Stimulated activated CD4-positive, alpha-beta T cell treated with anti-CD3 and anti-CD28 coated beads, Interleukin-1b, Interleukin-23, amount 100 ng/mL, for 24 hours (primary cell): ENCODE results near the gene OXCT1.
"Not testable (repeated sequence)": the region's sequence is repeated elsewhere in the genome, so short reads cannot be mapped to it uniquely, and the experiment has no call there.

Source experiments
- DNase-seq, 4 experiments: peaks; one replicate each; pipeline ENCODE4 v3.0.0-alpha.2; 2020; ENCODE audit warnings: low read depth in 4 of 4, low spot score in 1 of 4

Gene OXCT1

DNA sequence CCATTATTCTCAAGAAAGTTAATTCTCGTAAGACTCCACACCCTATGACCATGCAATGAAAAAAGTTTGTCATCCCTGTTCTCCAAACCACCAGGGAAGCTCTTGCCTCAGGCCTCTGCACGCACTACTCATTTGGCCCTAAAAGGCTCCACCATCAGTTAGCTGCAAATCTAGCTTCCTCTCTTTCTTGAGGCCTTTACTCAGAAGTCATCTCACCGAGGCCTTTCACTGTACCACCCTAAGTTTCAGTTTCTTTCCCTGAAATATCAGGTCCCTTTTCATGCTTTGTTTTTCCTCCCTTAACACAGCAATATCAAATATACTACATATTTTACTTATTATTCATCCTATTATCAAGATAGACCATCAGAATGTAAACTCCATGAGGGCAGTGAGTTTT is 39.1 kb downstream of the OXCT1 start:
- no peak for DNase-seq

DNA sequence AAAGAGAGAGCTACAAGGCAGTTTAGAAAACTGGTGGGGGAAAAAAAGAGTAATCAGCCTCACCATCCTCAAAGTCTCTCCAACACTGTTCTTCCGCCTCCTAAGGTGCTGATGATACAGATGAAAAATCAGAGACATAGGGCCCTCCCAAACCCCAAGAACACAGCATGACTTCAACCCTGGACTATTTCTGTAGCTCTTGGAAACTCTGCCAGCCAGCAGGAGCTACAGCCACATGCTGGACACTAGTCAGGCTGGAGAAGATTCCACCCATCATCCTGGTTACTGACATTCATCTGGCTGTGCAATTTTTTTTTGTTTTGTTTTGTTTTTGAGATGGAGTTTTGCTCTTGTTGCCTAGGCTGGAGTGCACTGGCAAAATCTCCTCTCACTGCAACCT is 42.4 kb downstream of the OXCT1 start:
- DNase-seq = no peak

DNA sequence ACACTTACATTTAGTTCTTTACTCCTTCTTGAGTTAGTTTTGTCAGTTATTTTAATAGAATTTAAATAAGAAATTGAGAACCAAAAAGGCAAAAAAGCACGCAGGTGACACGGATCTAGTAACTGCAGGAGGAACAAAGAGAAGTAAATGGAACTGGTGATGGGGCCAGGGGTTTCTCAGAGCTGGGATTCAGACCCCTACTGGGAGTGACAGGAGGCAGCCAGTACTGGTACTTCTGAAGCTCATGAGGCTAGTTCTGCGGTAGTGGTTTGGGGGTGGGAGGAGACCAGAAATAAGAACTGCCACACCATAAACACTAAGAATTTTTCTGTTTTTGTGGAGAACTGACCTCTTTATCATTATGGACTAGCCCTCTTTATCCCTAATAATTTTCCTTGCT is 48.2 kb downstream of the OXCT1 start:
- DNase-seq = no peak

DNA sequence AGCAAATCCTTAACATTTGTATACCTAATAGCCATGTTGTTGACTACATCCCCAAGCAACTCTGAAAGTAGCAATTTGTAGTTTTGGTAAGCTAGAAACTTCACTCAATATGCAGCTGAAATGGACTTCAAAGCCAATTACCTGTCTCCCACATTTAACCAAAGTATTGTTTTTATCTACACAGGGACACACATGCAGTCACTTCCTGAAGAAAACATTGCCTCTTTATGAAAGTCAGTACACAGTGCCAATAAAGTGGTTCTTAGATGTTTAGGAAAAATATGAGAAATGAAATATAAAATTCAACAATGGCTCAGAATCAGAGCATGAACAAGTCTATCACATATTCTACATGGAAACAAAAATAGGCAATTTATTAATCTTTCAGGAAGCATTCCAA is 49.2 kb downstream of the OXCT1 start:
- no peak for DNase-seq

DNA sequence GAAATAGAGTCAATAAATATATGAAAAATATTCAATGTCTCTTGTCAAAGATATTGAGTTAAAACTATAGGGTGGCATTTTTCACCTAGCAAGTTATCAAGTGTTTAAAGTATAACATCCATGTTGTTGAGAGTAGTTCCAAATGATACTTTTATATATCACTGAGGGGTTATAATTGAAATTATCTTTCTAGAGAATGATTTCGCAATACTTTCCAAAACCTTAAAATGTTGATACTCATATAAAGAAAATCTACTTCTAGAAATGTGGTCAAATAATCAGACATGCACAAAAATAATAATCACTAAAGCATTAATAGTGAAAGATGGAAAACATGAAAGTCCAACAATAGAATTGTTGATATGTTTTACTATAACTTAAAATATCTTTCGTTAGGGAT is 50.1 kb downstream of the OXCT1 start:
- DNase-seq = no peak

DNA sequence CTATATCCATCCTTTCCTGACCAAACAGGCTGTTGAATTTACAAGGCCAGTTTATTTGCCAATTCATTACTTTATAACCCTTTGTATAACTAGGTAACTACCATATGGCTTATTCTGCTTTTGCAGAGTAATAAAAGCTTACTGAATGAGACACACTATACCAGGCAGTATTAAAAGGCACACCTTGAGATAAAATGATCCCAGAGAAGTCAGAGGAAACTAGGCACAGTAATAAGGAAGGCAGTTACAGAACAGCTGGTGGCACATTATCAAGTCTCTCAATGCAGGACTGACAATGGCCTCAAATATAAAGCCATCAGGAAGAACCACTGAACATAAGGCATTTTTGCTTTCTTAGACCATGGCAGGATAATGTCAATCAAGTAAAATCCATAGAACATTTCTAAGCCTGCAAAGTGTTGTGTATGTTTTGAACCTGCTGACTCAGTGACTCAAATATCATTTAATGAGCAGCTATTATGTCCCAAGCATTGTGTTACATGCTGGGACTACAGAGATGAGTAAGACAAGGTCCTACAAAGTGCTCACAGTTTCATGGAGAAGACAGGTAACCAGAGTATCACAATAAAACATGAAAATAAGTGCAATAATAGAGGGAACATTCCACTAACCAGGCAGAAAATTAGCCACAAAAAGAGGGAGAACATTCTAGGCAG is 52.5 kb downstream of the OXCT1 start:
- no peak for DNase-seq

DNA sequence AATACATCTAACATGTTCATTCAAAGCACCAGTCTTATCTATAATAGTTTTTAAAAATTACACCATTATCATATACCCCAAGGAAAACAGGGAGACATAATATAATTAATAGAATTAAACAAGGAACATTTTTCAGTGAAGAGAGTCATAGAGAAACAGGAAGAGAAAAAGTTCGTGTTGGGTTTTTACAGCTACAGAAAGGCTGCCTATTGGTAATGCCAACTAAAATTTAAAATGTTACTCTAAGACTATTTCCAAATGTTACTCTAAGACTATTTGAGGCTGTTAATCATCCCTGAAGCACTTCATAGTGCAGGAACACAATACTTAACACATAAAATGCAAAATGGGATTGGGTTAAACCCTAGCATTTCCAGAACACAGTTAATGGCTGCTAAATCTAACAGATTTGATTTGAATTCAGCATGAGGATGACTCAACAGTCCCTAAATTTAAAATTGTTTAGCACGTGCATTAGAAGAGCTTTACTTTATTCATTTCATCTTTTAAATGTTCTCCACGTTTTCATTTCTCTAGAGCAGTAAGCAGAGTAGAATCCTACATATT is 54.5 kb downstream of the OXCT1 start:
- DNase-seq = no peak

DNA sequence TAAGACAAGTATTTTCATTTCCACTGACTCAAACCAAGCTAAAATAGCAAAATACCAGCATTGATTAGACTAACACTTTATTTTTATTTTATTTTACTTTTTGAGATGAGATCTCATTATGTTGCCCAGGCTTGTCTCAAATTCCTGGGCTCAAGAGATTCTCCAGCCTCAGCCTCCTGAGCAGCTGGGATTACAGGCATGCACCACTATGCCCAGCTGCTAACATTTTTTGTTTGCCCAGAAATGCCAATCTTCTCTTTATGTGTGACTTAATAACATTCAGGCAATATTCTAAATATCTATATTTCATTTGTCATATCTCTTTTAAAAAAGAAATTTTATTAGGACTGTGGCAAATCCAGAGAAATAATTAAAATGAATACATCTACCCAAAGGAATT is 55.0 kb downstream of the OXCT1 start:
- no peak for DNase-seq

DNA sequence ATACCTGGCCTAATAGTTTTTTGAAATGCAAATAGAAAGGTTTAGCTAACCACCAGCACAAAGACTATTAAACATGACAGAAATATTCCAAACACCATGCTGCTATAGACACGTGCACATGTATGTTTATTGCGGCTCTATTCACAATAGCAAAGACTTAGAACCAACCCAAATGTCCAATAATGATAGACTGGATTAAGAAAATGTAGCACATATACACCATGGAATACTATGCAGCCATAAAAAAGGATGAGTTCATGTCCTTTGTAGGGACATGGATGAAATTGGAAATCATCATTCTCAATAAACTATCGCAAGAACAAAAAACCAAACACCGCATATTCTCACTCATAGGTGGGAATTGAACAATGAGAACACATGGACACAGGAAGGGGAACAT is 55.9 kb downstream of the OXCT1 start:
- DNase-seq = not testable (repeated sequence)

DNA sequence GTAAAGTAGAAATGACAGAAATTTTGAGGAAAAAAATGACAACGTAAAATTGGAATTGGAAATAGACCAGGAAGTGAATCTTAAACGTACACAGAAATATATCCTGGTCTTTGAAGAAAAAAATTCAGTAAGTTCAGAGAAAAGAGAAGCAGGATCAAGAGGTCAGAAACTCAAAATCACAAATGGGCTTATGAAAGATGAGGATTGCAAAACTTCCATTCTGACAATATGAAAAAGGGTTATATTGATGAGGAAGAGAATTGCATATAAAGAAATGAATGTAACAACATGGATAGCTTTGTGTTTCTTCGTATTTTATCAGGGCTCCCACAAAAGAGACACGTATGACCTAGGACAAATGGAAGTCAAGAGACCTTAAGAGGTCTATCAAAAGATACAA is 58.1 kb downstream of the OXCT1 start:
- DNase-seq = no peak

DNA sequence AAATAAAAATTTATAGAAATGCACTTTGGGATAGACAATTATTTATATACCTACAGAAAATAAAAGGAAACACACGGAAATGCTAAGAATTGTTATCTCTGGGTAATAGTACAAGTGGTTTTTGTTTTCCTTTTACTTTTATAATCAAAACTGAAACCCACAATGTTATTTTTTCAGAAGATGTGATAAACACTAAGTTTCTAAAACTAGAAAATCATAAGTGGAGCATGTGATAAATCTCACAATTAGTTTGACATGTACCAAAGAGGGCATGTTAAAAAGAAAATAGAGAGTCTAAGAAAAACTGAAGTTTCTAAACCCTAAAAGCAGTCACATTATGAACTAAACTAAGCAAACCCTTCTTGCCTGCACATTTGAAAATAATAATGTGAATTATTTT is 61.1 kb downstream of the OXCT1 start:
- no peak for DNase-seq

DNA sequence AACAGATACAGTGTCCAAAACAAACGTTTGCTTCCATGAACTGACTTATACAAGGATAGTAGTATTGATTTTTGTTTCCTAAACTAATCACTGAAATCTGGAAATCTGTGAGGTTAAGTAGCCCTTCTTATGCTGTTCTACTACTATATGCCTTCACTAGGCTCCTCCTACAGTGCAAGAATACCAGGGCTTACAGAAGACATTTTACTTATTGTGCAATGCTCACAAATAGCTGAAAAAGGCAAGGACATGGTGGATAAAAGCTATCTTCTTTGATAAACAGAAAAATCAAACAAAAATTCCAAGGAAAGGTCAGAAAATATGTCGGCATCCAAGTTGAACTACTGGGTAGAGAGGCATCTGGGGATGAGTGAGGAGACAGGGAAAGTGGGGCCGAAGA is 61.9 kb downstream of the OXCT1 start:
- no peak for DNase-seq

DNA sequence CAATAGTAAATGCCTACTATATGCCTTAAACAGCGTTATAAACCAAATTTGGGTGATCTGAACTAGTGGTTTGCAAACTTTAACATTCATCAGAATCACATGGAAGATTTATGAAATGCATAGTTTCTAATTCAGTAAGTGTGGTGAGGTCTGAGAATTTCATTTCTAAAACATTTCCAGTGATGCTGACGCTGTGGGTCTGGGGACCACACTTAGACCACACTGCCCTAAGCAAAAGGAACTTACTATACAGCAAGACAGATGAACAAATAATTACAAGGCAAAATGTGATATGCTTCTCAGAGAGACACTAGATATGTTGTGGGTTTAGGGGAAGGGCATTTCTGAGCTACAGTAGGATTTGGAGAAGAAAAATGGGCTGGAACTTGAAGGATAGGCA is 72.6 kb downstream of the OXCT1 start:
- DNase-seq = no peak

DNA sequence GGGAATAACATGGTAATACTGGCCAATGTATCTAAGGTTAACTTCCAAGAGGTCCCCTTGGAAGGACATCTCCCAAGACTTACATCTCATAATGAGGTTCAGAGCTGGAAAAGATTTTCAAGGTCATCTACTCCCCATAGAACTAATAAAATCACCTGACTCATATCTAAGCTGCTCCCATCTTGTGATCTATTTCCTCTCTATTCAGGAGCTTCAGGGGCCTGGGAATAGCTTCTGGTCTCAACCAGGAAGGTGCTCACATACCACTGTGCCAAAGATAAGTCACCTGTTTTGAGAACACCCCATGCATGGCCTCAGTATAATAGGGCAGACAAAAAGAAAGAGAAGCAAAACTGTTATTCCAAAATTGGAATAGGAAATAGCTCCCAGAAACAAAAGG is 74.2 kb downstream of the OXCT1 start:
- DNase-seq = no peak

DNA sequence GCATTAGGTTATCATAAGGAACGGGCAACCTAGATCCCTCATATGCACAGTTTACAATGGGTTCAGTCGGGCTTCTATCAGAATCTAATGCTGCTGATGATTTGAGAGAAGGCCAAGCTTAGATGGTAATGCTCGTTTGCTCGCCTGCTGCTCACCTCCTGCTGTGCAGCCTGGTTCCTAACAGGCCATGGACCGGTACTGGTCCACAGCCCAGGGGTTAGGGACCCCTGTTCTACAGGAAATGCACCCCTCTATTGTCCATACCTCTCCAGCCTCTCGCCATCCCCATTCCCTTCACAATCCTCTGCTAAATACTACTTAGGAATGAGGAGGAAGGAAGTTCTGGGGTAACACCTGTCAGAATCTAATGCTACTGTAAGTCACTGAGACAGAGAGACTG is 75.1 kb downstream of the OXCT1 start:
- no peak for DNase-seq

DNA sequence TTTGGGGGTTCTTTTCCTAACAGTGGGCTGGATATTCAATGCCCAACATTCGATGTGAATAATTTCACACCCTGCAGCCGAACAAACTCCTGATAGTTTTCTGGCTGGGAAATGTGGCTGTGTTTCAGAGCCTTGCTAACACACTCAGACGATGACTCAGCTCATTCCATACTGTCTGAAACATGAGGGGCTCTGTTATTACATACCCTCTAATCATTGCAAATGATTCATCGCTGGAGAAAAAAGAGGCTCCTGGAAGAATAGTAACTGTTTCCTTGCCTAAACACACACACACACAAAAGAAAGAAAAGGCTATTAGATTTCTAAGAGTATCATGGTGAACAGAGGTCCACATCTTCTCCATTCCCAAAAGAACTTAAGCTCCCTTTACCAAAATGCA is 75.8 kb downstream of the OXCT1 start:
- no peak for DNase-seq

DNA sequence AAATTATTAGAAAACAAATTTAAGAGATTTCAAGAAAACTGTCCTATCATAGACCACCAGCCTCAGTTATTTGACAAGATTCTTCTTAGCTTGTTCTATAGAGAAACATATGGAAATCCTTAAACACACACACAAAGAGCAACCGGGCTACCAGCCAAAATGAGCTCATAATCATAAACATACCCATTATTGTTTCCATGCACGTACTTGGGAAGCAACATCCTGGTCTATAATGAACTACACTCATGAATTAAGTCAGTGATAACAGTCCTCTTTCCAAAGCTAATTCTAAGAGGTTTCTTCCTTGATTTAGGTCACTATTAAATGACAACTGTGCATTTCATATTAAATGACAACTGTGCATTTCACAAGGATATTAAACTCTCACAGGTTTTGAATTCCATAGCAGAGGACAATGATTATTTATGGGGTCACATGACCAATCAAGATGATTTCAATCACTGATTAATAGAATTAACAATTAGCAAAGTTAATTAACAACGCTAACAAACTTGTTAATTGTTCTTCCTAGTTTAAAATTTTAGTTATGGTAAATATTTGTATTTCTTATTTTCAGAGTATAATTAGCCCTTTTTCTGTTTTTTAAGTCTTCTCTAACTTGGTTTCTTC is 77.0 kb downstream of the OXCT1 start:
- DNase-seq = no peak

DNA sequence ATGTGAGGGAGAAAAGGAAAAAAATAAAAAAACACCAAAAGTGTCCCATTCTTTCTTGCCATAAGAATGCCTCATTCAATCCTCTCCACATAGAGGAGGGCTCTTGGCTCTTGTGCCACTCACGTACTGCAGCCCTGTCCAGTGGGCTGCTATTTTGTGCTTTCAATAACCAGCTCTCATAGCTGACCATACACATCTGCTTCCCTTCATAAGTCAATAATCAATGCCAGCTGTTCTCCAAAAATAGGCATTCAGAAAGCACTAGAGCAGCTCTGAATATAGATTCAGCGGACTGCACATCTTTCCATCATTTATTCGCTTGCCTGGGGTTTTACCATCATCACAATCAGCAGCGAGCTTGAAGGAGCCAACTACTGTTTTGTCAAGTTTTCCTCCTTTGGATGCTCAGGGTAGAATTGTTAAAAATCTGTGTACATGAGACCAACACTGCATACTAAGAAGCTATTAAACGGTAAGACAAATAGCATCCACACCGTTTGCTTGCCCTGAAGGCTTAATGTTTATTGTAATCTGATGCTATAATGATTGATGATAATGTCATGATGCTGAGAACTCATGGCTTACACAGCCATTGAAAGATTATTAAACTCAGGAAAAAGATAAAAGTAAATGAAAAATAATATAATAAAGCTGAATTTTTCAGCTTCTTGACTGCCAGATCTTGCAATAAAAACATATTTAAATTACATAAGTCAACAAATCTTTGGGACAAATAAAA is 80.0 kb downstream of the OXCT1 start:
- DNase-seq = no peak

DNA sequence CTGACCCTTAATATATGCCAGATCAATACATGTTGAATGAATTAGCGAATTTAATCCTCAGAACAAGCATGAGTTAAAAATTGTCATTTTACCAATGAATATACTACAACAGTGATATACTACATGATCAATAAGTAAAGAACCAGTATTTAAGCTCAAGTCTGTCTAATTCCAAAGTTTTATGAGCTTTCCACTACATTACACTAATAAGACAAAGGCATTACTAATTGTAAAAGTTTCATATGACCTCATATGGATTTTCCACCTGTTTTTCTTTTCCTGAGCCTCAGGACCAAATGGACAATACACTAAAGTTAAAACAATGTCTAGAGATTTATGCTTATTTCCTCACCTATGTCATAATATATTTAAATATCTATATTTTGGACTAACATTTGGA is 80.8 kb downstream of the OXCT1 start:
- DNase-seq = no peak

DNA sequence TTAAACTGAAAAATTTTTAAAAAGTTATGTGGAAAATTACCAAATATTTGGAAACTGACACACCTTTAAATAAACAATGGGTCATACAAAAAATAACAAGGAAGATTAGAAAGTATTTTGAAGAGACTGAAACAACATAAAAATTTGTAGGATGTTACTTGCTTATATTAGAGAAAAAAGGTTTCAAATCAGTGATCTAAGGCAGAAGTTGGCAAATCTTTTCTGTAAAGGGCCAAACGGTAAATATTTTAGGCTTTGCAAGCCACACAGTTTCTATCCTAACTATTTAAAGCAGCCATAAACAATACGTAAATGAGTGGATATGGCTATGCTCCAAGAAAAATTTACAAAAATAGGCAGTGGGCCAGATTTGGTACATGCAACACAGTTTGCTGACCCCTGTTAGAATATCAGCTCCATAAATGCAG is 81.3 kb downstream of the OXCT1 start:
- DNase-seq = no peak

DNA sequence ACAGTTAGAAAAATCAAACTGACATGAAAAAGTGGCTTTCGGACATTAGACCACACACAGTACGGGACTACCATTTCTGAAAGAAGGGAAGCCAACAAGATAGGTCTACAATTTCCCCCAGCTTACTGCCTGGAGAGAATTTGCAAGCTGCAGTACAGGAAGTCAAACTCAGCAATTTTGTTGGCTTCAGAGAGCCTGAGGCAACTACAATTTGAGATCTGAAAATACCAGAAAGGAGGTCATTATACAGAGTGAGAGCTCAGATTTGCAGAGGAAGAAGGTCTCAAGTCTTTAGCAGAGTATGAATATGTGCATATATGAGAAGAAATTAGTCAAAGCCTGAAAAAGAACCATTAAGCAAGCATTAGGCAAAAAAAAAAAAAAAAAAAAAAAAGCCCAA is 83.0 kb downstream of the OXCT1 start:
- DNase-seq = no peak

DNA sequence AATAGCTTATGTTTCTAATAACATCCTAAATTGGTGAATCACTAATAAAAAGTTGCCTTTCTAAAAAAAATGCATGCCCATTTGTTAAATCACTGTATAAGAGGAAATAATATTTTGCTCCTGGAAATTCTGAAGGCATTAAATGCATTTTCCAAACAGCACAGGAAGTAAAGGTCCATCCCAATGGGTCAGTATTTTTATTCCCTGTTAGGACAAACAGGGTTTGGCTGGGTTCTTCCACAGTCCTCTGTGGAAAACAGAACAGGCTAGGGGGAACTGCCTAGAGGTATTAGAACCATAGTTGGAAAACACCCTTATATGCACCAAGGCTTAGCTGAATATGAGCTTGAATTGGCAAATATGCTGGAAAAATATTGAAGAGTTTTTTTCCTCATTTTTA is 85.2 kb downstream of the OXCT1 start:
- no peak for DNase-seq
